Measurements from ENCODE around the gene ATRAID. TPM values are rescaled to one million over a fixed set of nuclear protein-coding genes. Genes with fewer than 3 reads are reported as not detected.
A peak's percentile ranks its signal among the peaks of the same experiment; 100 is the strongest.

ATRAID gene
- total RNA-seq, 3 donors from 2014 or later, result 84.1 to 91.7 (median 85.1) TPM

- Mint-ChIP-seq H3K27me3 (ENCODE audit: low read depth) (no peaks in the 10 kb centered on the region), H3K4me3 (no peak overlapping the region), H3K4me1 (ENCODE audit: low read depth) (peaks cover 24% of the 10 kb centered on the region), H3K9me3 (no peaks in the 10 kb centered on the region), H3K36me3 (ENCODE audit: insufficient read depth) (peaks cover 49% of the 10 kb centered on the region)
- DNase-seq (no peak), ATAC-seq (no peak)
Observed at GRCh38 chr2:27205206-27205605, 6.6 kb upstream of the ATRAID start.

GRCh38 chr2:27206346-27206745, 5.5 kb upstream of the ATRAID start:
- DNase-seq (no peak), ATAC-seq (no peak)
- Mint-ChIP-seq H3K4me3 (no peak overlapping the region), H3K9me3 (no peaks in the 10 kb centered on the region), H3K4me1 (ENCODE audit: low read depth) (peaks cover 25% of the 10 kb centered on the region), H3K36me3 (ENCODE audit: insufficient read depth) (peaks cover 47% of the 10 kb centered on the region), H3K27me3 (ENCODE audit: low read depth) (no peaks in the 10 kb centered on the region)

GRCh38 chr2:27208486-27209050, 3.3 kb upstream of the ATRAID start:
- no peaks in the 10 kb centered on the region for H3K9me3 Mint-ChIP-seq
- ATAC-seq (no peak), DNase-seq (no peak)
- no peaks in the 10 kb centered on the region for H3K27me3 Mint-ChIP-seq (ENCODE audit: low read depth)
- H3K4me1 Mint-ChIP-seq (ENCODE audit: low read depth), result peaks cover 35% of the 10 kb centered on the region
- H3K36me3 Mint-ChIP-seq (ENCODE audit: insufficient read depth), result peaks cover 38% of the 10 kb centered on the region
- H3K4me3 Mint-ChIP-seq, result no peak overlapping the region

GRCh38 chr2:27209621-27210401, 2.0 kb upstream of the ATRAID start:
- ATAC-seq (no peak), DNase-seq (no peak)
- H3K4me1 Mint-ChIP-seq (ENCODE audit: low read depth), result peaks cover 34% of the 10 kb centered on the region
- H3K9me3 Mint-ChIP-seq, result no peaks in the 10 kb centered on the region
- H3K27me3 Mint-ChIP-seq (ENCODE audit: low read depth), result no peaks in the 10 kb centered on the region
- peaks cover 35% of the 10 kb centered on the region for H3K36me3 Mint-ChIP-seq (ENCODE audit: insufficient read depth)
- H3K4me3 Mint-ChIP-seq, result peak overlapping the region; percentile 46

GRCh38 chr2:27211241-27211942, 449 bp upstream of the ATRAID start:
- DNase-seq, result no peak
- H3K27me3 Mint-ChIP-seq (ENCODE audit: low read depth), result no peaks in the 10 kb centered on the region

GRCh38 chr2:27212626-27213471, 1.0 kb downstream of the ATRAID start:
- H3K4me3 Mint-ChIP-seq, result peak overlapping the region; percentile 98
- H3K4me1 Mint-ChIP-seq (ENCODE audit: low read depth), result peaks cover 34% of the 10 kb centered on the region
- peaks cover 24% of the 10 kb centered on the region for H3K36me3 Mint-ChIP-seq (ENCODE audit: insufficient read depth)
- no peaks in the 10 kb centered on the region for H3K9me3 Mint-ChIP-seq
- ATAC-seq (peak; percentile 21 to 31), DNase-seq (peak; percentile 15)
- no peaks in the 10 kb centered on the region for H3K27me3 Mint-ChIP-seq (ENCODE audit: low read depth)

More at GRCh38 chr2:27211241-27211942, 449 bp upstream of the ATRAID start:
- Mint-ChIP-seq H3K36me3 (ENCODE audit: insufficient read depth) (peaks cover 26% of the 10 kb centered on the region), H3K9me3 (no peaks in the 10 kb centered on the region), H3K4me3 (peak overlapping the region; percentile 98), H3K4me1 (ENCODE audit: low read depth) (peaks cover 26% of the 10 kb centered on the region)
- no peak for ATAC-seq

GRCh38 chr2:27214941-27215340, 3.1 kb downstream of the ATRAID start:
- H3K27me3 Mint-ChIP-seq (ENCODE audit: low read depth), result no peaks in the 10 kb centered on the region
- H3K9me3 Mint-ChIP-seq, result no peaks in the 10 kb centered on the region
- no peak overlapping the region for H3K4me3 Mint-ChIP-seq
- no peak for DNase-seq
- H3K4me1 Mint-ChIP-seq (ENCODE audit: low read depth), result peaks cover 38% of the 10 kb centered on the region
- no peak for ATAC-seq
- peaks cover 27% of the 10 kb centered on the region for H3K36me3 Mint-ChIP-seq (ENCODE audit: insufficient read depth)

- peaks cover 33% of the 10 kb centered on the region for H3K36me3 Mint-ChIP-seq (ENCODE audit: insufficient read depth)
- no peaks in the 10 kb centered on the region for H3K27me3 Mint-ChIP-seq (ENCODE audit: low read depth)
- DNase-seq, result no peak
- no peaks in the 10 kb centered on the region for H3K9me3 Mint-ChIP-seq
- no peak for ATAC-seq
- peaks cover 35% of the 10 kb centered on the region for H3K4me1 Mint-ChIP-seq (ENCODE audit: low read depth)
- peak overlapping the region; percentile 98 for H3K4me3 Mint-ChIP-seq
Observed at GRCh38 chr2:27216416-27217137, 4.7 kb downstream of the ATRAID start.

GRCh38 chr2:27217173-27218121, 5.6 kb downstream of the ATRAID start, which contains the start of gene CAD:
CAD (plus strand) TSS chr2:27217369; CDS start chr2:27217552, 183 bp downstream.
- peak; percentile 87 for DNase-seq
- peaks cover 38% of the 10 kb centered on the region for H3K36me3 Mint-ChIP-seq (ENCODE audit: insufficient read depth)
- no peaks in the 10 kb centered on the region for H3K9me3 Mint-ChIP-seq
- ATAC-seq, result peak; percentile 88
- H3K4me3 Mint-ChIP-seq, result peak within 1 kb of the TSS; percentile 98
- H3K4me1 Mint-ChIP-seq (ENCODE audit: low read depth), result peaks cover 35% of the 10 kb centered on the region
- H3K27me3 Mint-ChIP-seq (ENCODE audit: low read depth), result no peaks in the 10 kb centered on the region

GRCh38 chr2:27218614-27219013, 6.8 kb downstream of the ATRAID start:
- H3K4me3 Mint-ChIP-seq, result peak overlapping the region; percentile 98
- peaks cover 40% of the 10 kb centered on the region for H3K36me3 Mint-ChIP-seq (ENCODE audit: insufficient read depth)
- no peak for ATAC-seq

GRCh38 chr2:27219091-27219490, 7.2 kb downstream of the ATRAID start:
- H3K4me1 Mint-ChIP-seq (ENCODE audit: low read depth), result peaks cover 25% of the 10 kb centered on the region
- H3K27me3 Mint-ChIP-seq (ENCODE audit: low read depth), result no peaks in the 10 kb centered on the region
- H3K4me3 Mint-ChIP-seq, result peak overlapping the region; percentile 98
- ATAC-seq, result no peak
- no peaks in the 10 kb centered on the region for H3K9me3 Mint-ChIP-seq
- no peak for DNase-seq
- peaks cover 39% of the 10 kb centered on the region for H3K36me3 Mint-ChIP-seq (ENCODE audit: insufficient read depth)

More at GRCh38 chr2:27218614-27219013, 6.8 kb downstream of the ATRAID start:
- no peak for DNase-seq
- Mint-ChIP-seq H3K4me1 (ENCODE audit: low read depth) (peaks cover 26% of the 10 kb centered on the region), H3K9me3 (no peaks in the 10 kb centered on the region), H3K27me3 (ENCODE audit: low read depth) (no peaks in the 10 kb centered on the region)

GRCh38 chr2:27220091-27220490, 8.2 kb downstream of the ATRAID start:
- Mint-ChIP-seq H3K27me3 (ENCODE audit: low read depth) (no peaks in the 10 kb centered on the region), H3K36me3 (ENCODE audit: insufficient read depth) (peaks cover 46% of the 10 kb centered on the region), H3K4me3 (no peak overlapping the region), H3K9me3 (no peaks in the 10 kb centered on the region), H3K4me1 (ENCODE audit: low read depth) (peaks cover 25% of the 10 kb centered on the region)
- ATAC-seq (no peak), DNase-seq (no peak)

Measured in activated T-cell treated with anti-CD3 and anti-CD28 coated beads, Interleukin-2, amount 50 U/mL, for 4 hours (primary cell).